ENCODE data around the gene FAM193B. TPM values are rescaled to one million over a fixed set of nuclear protein-coding genes. Genes with fewer than 3 reads are reported as not detected.

The FAM193B gene
- polyA plus RNA-seq, 1 of the 3 experiments (the other 2 are of a cell fraction), result 48.1 TPM

GRCh38 chr5:177494346-177495195 is 59.8 kb downstream of the FAM193B start (continued):
- TF ChIP-seq EZH2phosphoT487 (IDR thresholded peaks at IDR 0.05; ENCODE audit: borderline replicate concordance, low read depth) (no peak), EP300 (IDR thresholded peaks at IDR 0.05; ENCODE audit: borderline replicate concordance in 1 of 2, low read depth in 1 of 2, low read length in 1 of 2) (peak in 1 of 2 experiments; percentile 52; a peak in 1 of 4 replicates), POLR2AphosphoS5 (IDR thresholded peaks at IDR 0.05; ENCODE audit: low read depth, low read length) (no peak; the same call in 1 of the 2 replicates), GATA2 (CRISPR knock-in tag; IDR thresholded peaks at IDR 0.05) (no peak), YY1 (IDR thresholded peaks at IDR 0.05; ENCODE audit: low read depth) (no peak), SMC3 (IDR thresholded peaks at IDR 0.05; ENCODE audit: low read depth, low read length) (peak; percentile 27; the same call in 1 of the 2 replicates), SIN3A (IDR thresholded peaks at IDR 0.05; ENCODE audit: borderline replicate concordance, low read depth, low read length) (no peak; the same call in 1 of the 2 replicates), NRF1 (IDR thresholded peaks at IDR 0.05; ENCODE audit: low read depth, low read length) (no peak), RCOR1 (IDR thresholded peaks at IDR 0.05; ENCODE audit: low read length) (no peak), MXI1 (IDR thresholded peaks at IDR 0.05; ENCODE audit: low read depth, low read length) (0 out of 2 replicates have a peak, but pooled peaks have one; percentile 39), FOSL2 (IDR thresholded peaks at IDR 0.05; ENCODE audit: borderline replicate concordance, low read depth) (peak; percentile 85), ELF1 (IDR thresholded peaks at IDR 0.05) (no peak), MEF2A (IDR thresholded peaks at IDR 0.05; ENCODE audit: borderline replicate concordance, low read depth) (no peak), IRF3 (IDR thresholded peaks at IDR 0.05; ENCODE audit: low read depth, low read length) (no peak), FOXM1 (IDR thresholded peaks at IDR 0.05; ENCODE audit: low read depth) (no peak), TCF12 (IDR thresholded peaks at IDR 0.05) (peak; percentile 50; the same call in 1 of the 2 replicates), GABPA (IDR thresholded peaks at IDR 0.05; ENCODE audit: low read depth) (no peak), RAD21 (IDR thresholded peaks at IDR 0.05; ENCODE audit: low read length) (peak; percentile 50), TAF1 (IDR thresholded peaks at IDR 0.05; ENCODE audit: borderline replicate concordance, low read depth, low read length) (no peak)
- TF ChIP-seq, protein P1, sequence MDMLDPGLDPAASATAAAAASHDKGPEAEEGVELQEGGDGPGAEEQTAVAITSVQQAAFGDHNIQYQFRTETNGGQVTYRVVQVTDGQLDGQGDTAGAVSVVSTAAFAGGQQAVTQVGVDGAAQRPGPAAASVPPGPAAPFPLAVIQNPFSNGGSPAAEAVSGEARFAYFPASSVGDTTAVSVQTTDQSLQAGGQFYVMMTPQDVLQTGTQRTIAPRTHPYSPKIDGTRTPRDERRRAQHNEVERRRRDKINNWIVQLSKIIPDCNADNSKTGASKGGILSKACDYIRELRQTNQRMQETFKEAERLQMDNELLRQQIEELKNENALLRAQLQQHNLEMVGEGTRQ (IDR thresholded peaks at IDR 0.05; ENCODE audit: borderline replicate concordance, low read depth, low read length), result no peak
- TF ChIP-seq, protein P2, sequence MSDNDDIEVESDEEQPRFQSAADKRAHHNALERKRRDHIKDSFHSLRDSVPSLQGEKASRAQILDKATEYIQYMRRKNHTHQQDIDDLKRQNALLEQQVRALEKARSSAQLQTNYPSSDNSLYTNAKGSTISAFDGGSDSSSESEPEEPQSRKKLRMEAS (IDR thresholded peaks at IDR 0.05; ENCODE audit: low read depth), result peak; percentile 59; the same call in 1 of the 2 replicates
- TF ChIP-seq, protein P3, sequence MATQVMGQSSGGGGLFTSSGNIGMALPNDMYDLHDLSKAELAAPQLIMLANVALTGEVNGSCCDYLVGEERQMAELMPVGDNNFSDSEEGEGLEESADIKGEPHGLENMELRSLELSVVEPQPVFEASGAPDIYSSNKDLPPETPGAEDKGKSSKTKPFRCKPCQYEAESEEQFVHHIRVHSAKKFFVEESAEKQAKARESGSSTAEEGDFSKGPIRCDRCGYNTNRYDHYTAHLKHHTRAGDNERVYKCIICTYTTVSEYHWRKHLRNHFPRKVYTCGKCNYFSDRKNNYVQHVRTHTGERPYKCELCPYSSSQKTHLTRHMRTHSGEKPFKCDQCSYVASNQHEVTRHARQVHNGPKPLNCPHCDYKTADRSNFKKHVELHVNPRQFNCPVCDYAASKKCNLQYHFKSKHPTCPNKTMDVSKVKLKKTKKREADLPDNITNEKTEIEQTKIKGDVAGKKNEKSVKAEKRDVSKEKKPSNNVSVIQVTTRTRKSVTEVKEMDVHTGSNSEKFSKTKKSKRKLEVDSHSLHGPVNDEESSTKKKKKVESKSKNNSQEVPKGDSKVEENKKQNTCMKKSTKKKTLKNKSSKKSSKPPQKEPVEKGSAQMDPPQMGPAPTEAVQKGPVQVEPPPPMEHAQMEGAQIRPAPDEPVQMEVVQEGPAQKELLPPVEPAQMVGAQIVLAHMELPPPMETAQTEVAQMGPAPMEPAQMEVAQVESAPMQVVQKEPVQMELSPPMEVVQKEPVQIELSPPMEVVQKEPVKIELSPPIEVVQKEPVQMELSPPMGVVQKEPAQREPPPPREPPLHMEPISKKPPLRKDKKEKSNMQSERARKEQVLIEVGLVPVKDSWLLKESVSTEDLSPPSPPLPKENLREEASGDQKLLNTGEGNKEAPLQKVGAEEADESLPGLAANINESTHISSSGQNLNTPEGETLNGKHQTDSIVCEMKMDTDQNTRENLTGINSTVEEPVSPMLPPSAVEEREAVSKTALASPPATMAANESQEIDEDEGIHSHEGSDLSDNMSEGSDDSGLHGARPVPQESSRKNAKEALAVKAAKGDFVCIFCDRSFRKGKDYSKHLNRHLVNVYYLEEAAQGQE (IDR thresholded peaks at IDR 0.05; ENCODE audit: low read depth, low read length), result no peak; the same call in 1 of the 2 replicates
